Nephron (organoid): Measurements from ENCODE around the gene GLYR1.

Experiments
- H3K27ac Mint-ChIP-seq, 3 experiments: 2 replicates each; pipeline ENCODE4 v1.8.0; 2020; ENCODE audit warnings: mixed read lengths in 3 of 3, mild to moderate bottlenecking in 2 of 3, moderate library complexity in 1 of 3
- H3K27me3 Mint-ChIP-seq: 2 replicates; pipeline ENCODE4 v1.8.0; 2021; ENCODE audit warnings: low read depth, mild to moderate bottlenecking, moderate library complexity, mixed read lengths
- H3K36me3 Mint-ChIP-seq: 2 replicates; pipeline ENCODE4 v1.8.0; 2020; ENCODE audit warnings: low read depth, mixed read lengths
- H3K4me1 Mint-ChIP-seq: 2 replicates; pipeline ENCODE4 v1.8.0; 2020; ENCODE audit warnings: mixed read lengths
- H3K4me3 Mint-ChIP-seq, 3 experiments: 2 replicates each; pipeline ENCODE4 v1.8.0; 2020; ENCODE audit warnings: mild to moderate bottlenecking in 3 of 3, mixed read lengths in 3 of 3, moderate library complexity in 2 of 3
- H3K9me3 Mint-ChIP-seq: 2 replicates; pipeline ENCODE4 v1.8.0; 2020; ENCODE audit warnings: mixed read lengths
- TF ChIP-seq, protein P1 (sequence below), 3 experiments: fragments of 200-600 bp; sonication (generic); IDR thresholded peaks; one replicate each; pipeline ENCODE4 v1.5.0; 2021; ENCODE audit warnings: antibody characterized with exemption in 3 of 3; ENCODE audit not compliant: unreplicated experiment in 3 of 3

Gene GLYR1

DNA sequence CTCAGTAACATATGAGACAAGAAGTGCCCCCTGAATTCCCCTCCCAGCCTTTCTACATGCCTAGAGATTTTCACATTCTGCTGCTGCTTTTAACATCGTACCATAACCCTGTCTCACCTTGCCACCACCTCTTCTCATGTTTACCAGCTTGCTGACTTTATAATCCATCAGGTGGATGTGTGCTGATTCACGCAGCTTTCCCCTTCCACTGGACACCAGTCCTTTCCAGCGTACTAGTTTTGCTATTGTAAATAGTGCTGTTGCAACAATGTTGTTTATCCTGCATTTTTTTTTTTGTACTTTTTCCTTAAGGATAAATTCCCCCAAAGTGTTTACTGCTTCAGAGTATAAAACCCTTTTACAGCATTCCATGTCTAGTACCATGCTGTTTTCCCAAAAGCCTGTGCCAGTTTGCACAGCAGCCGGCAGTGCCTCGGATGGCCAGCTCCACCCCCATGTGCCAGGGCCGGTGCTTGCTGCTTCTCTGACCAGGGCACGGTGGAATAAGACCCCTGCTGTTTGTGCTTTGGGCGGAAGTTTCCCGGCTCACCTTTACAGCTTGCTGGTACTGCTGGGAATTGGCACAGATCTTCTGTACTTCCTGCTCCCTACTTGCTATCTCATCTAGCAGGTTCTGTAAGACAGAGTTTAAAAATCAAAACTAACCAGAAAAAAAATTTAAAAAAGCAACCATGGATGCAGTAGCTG lies 41.5 kb upstream of the GLYR1 start:
- Mint-ChIP-seq H3K4me1 (peaks cover 8% of the 10 kb centered on the region), H3K27me3 (peaks cover 5% of the 10 kb centered on the region), H3K4me3 (no peak overlapping the region), H3K27ac (no peak overlapping the region), H3K9me3 (no peaks in the 10 kb centered on the region), H3K36me3 (peaks cover 46% of the 10 kb centered on the region)
- TF ChIP-seq, protein P1, sequence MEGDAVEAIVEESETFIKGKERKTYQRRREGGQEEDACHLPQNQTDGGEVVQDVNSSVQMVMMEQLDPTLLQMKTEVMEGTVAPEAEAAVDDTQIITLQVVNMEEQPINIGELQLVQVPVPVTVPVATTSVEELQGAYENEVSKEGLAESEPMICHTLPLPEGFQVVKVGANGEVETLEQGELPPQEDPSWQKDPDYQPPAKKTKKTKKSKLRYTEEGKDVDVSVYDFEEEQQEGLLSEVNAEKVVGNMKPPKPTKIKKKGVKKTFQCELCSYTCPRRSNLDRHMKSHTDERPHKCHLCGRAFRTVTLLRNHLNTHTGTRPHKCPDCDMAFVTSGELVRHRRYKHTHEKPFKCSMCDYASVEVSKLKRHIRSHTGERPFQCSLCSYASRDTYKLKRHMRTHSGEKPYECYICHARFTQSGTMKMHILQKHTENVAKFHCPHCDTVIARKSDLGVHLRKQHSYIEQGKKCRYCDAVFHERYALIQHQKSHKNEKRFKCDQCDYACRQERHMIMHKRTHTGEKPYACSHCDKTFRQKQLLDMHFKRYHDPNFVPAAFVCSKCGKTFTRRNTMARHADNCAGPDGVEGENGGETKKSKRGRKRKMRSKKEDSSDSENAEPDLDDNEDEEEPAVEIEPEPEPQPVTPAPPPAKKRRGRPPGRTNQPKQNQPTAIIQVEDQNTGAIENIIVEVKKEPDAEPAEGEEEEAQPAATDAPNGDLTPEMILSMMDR (IDR thresholded peaks at IDR 0.05; ENCODE audit: unreplicated experiment in 3 of 3): no peak

DNA sequence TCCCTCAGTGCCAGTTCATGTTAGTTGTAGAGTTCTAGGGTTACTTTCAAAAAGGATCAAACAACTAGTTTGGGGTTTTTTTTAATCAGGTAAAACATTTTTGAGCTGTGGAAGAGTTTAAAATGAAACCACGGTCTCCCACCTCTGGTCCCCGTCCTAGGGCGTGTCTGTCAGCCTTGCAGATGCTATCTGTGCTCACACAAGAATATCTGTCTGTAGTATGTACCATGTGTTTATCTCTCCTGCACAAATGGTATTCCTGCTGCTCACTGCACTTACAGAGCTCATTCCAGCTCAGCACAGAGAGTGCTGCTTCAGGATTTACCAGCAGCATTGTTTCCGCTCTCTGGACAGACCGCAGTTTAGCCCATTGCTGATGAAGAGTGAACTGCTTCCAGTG lies 39.1 kb upstream of the GLYR1 start:
- H3K36me3 Mint-ChIP-seq: peaks cover 69% of the 10 kb centered on the region
- H3K4me3 Mint-ChIP-seq: no peak overlapping the region
- peaks cover 5% of the 10 kb centered on the region for H3K27me3 Mint-ChIP-seq
- TF ChIP-seq, protein P1 (IDR thresholded peaks at IDR 0.05; ENCODE audit: unreplicated experiment in 3 of 3): no peak
- H3K4me1 Mint-ChIP-seq: peaks cover 20% of the 10 kb centered on the region
- H3K9me3 Mint-ChIP-seq: no peaks in the 10 kb centered on the region
- H3K27ac Mint-ChIP-seq: peak overlapping the region in 1 of 3 experiments; percentile 41

DNA sequence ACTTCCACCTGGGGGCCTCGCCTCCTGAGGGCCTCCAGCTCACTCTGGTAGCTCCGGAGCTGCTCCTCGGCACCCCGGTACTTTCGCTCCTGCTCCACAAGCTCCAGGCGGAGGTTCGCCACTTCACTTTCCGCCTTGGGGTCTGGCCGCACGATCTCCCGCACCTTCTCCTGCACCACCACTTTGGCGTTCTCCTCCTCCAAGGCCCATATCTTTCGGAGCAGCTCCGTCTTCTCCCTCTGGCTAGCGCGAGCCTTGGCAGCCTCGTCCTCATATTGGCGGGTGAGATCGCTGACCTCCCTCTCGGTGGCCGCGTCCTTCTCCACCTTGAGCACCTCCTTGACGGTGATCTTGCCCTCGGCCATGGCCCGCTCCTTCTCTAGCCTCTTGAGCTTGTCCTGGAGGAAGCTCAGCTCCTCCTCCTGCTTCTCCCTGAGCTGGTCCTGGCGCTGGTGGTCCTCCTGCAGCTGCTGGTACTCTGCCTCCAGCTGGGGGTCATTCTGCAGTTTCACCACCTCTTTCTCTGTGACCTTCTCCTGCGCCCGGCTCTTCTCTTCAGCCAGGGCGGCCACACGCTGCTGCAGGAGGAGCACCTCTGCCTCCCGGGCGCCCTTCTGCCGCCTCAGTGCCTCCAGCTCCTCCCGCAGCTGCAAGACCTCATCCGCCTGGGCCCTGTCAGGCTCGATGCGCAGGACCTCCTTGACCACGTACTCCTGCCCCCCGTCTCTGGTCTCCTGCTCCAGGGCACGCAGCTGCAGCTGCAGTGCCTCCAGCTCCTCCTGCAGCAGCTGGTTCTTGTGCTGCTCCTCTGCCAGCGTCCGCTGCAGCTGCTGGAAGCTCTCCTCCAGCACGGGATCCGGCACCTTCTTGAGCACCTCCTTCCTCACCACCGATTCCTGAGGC lies 38.1 kb upstream of the GLYR1 start:
- Mint-ChIP-seq H3K27me3 (peaks cover 5% of the 10 kb centered on the region), H3K4me1 (peaks cover 21% of the 10 kb centered on the region), H3K36me3 (peaks cover 76% of the 10 kb centered on the region), H3K27ac (peak overlapping the region in 2 of 3 experiments; percentile 14 to 17), H3K4me3 (no peak overlapping the region), H3K9me3 (no peaks in the 10 kb centered on the region)
- TF ChIP-seq, protein P1 (IDR thresholded peaks at IDR 0.05; ENCODE audit: unreplicated experiment in 3 of 3): no peak

DNA sequence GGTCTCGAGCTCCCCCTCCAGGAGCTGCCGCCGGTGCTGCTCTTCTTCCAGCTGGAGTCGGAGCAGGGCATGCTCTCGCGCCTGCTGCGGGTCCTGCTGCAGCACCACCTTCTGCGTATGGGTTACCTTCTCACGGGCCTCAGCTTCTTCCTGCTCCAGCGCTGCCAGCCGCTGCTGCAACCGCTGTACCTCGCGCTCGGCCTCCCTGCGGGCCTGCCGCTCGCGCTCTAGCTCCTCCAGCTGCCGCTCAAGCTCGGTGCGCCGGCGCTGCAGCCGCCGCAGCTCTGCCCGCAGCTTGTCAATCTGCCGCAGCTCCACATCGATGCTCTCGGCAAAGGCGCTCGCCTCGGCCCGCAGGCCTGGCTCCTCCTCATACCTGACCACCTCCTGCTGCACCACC lies 37.1 kb upstream of the GLYR1 start:
- Mint-ChIP-seq H3K4me1 (peaks cover 21% of the 10 kb centered on the region), H3K9me3 (no peaks in the 10 kb centered on the region), H3K27ac (no peak overlapping the region), H3K4me3 (no peak overlapping the region), H3K27me3 (peaks cover 5% of the 10 kb centered on the region), H3K36me3 (peaks cover 80% of the 10 kb centered on the region)
- TF ChIP-seq, protein P1 (IDR thresholded peaks at IDR 0.05; ENCODE audit: unreplicated experiment in 3 of 3): no peak

DNA sequence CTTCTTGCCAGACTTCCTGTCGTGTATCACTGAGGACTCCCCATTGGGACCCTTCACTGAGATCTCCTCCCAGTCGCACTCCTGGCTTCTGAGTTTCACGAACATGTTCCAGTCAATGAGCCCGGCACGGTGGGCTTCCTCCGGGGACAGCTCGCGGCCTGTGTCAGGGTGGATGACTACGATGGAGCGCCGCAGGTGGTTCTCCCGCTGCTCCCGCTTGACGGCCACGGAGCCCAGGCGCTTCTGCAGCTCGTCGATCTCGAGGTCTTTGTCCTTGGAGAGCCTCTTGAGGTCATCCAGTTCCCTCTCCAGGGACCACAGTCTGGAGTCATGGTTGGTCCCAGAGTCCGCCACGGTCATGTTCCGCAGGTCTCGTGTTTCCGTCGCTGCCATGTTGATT lies 36.4 kb upstream of the GLYR1 start:
- TF ChIP-seq, protein P1 (IDR thresholded peaks at IDR 0.05; ENCODE audit: unreplicated experiment in 3 of 3): no peak
- Mint-ChIP-seq H3K27ac (no peak overlapping the region), H3K36me3 (peaks cover 84% of the 10 kb centered on the region), H3K27me3 (peaks cover 5% of the 10 kb centered on the region), H3K4me1 (peaks cover 21% of the 10 kb centered on the region), H3K4me3 (no peak overlapping the region), H3K9me3 (no peaks in the 10 kb centered on the region)
